Superior temporal gyrus (tissue), 1 donor: ENCODE measurements around the gene MN1.
"Not testable (repeated sequence)": the region's sequence is repeated elsewhere in the genome, so short reads cannot be mapped to it uniquely, and the experiment has no call there.

ENCODE experiments used
- DNase-seq: peaks from one replicate; pipeline ENCODE4 v3.0.0-alpha.2; 2016; ENCODE audit errors: extremely low spot score

The MN1 gene

GRCh38 chr22:27761665-27762064 is 39.9 kb downstream of the MN1 start:
- DNase-seq: no peak

GRCh38 chr22:27761000-27761399 is 40.6 kb downstream of the MN1 start:
- DNase-seq: no peak

GRCh38 chr22:27760474-27760873 is 41.1 kb downstream of the MN1 start:
- no peak for DNase-seq

- DNase-seq: no peak
Measured at GRCh38 chr22:27757928-27758525, 43.5 kb downstream of the MN1 start.

- no peak for DNase-seq
Measured at GRCh38 chr22:27756212-27756660, 45.3 kb downstream of the MN1 start.

GRCh38 chr22:27755521-27756211 is 45.9 kb downstream of the MN1 start:
- no peak for DNase-seq

GRCh38 chr22:27754888-27755480 is 46.6 kb downstream of the MN1 start:
- no peak for DNase-seq

- no peak for DNase-seq
Measured at GRCh38 chr22:27754247-27754887, 47.2 kb downstream of the MN1 start.

- no peak for DNase-seq
Measured at GRCh38 chr22:27752771-27753170, 48.8 kb downstream of the MN1 start.

GRCh38 chr22:27752141-27752540 is 49.4 kb downstream of the MN1 start:
- DNase-seq: no peak

- no peak for DNase-seq
Measured at GRCh38 chr22:27751277-27752070, 50.1 kb downstream of the MN1 start.

GRCh38 chr22:27750584-27751265 is 50.8 kb downstream of the MN1 start:
- no peak for DNase-seq

- no peak for DNase-seq
Measured at GRCh38 chr22:27749597-27750225, 51.8 kb downstream of the MN1 start.

GRCh38 chr22:27748751-27749191 is 52.8 kb downstream of the MN1 start:
- no peak for DNase-seq

GRCh38 chr22:27748349-27748748 is 53.2 kb downstream of the MN1 start:
- no peak for DNase-seq

- DNase-seq: no peak
Measured at GRCh38 chr22:27747396-27748221, 53.9 kb downstream of the MN1 start.

GRCh38 chr22:27746918-27747317 is 54.6 kb downstream of the MN1 start:
- DNase-seq: no peak

GRCh38 chr22:27745809-27746208 is 55.7 kb downstream of the MN1 start:
- DNase-seq: no peak

- no peak for DNase-seq
Measured at GRCh38 chr22:27745154-27745553, 56.4 kb downstream of the MN1 start.

GRCh38 chr22:27744078-27744477 is 57.5 kb downstream of the MN1 start:
- not testable (repeated sequence) for DNase-seq
